Stimulated activated CD8-positive, alpha-beta memory T cell treated with anti-CD3 and anti-CD28 coated beads, Interleukin-15, amount 100 ng/mL, for 1 hour (primary cell): ENCODE data around the gene DOCK1.
"Not testable (repeated sequence)": the region's sequence is repeated elsewhere in the genome, so short reads cannot be mapped to it uniquely, and the experiment has no call there.

ENCODE experiments used
- DNase-seq: peaks from one replicate; pipeline ENCODE4 v3.0.0-alpha.2; 2020; ENCODE audit warnings: low read depth

DOCK1 gene

GRCh38 chr10:127279334-127279774, 374.1 kb downstream of the DOCK1 start:
- DNase-seq, result no peak

- no peak for DNase-seq
Observed at GRCh38 chr10:127280446-127280845, 375.2 kb downstream of the DOCK1 start.

- no peak for DNase-seq
Observed at GRCh38 chr10:127283017-127283416, 377.8 kb downstream of the DOCK1 start.

GRCh38 chr10:127283576-127283975, 378.3 kb downstream of the DOCK1 start:
- DNase-seq, result no peak

GRCh38 chr10:127290850-127291249, 385.6 kb downstream of the DOCK1 start:
- no peak for DNase-seq

- DNase-seq, result no peak
Observed at GRCh38 chr10:127291329-127291728, 386.1 kb downstream of the DOCK1 start.

GRCh38 chr10:127292888-127293287, 387.7 kb downstream of the DOCK1 start:
- DNase-seq, result no peak

- peak; percentile 14 for DNase-seq
Observed at GRCh38 chr10:127293640-127294039, 388.4 kb downstream of the DOCK1 start.

- DNase-seq, result no peak
Observed at GRCh38 chr10:127296696-127297095, 391.5 kb downstream of the DOCK1 start.

GRCh38 chr10:127298381-127298780, 393.2 kb downstream of the DOCK1 start:
- DNase-seq, result no peak

GRCh38 chr10:127299192-127299591, 394.0 kb downstream of the DOCK1 start:
- DNase-seq, result not testable (repeated sequence)

GRCh38 chr10:127299956-127300689, 394.9 kb downstream of the DOCK1 start:
- no peak for DNase-seq

GRCh38 chr10:127300868-127301321, 395.7 kb downstream of the DOCK1 start:
- DNase-seq, result no peak

GRCh38 chr10:127302343-127302742, 397.1 kb downstream of the DOCK1 start:
- no peak for DNase-seq

- no peak for DNase-seq
Observed at GRCh38 chr10:127303105-127303504, 397.9 kb downstream of the DOCK1 start.

- no peak for DNase-seq
Observed at GRCh38 chr10:127303746-127304145, 398.5 kb downstream of the DOCK1 start.

- no peak for DNase-seq
Observed at GRCh38 chr10:127306479-127306878, 401.3 kb downstream of the DOCK1 start.

- DNase-seq, result no peak
Observed at GRCh38 chr10:127307338-127307737, 402.1 kb downstream of the DOCK1 start.

GRCh38 chr10:127308031-127308430, 402.8 kb downstream of the DOCK1 start:
- no peak for DNase-seq

- DNase-seq, result not testable (repeated sequence)
Observed at GRCh38 chr10:127309619-127310018, 404.4 kb downstream of the DOCK1 start.

GRCh38 chr10:127310430-127310829, 405.2 kb downstream of the DOCK1 start:
- no peak for DNase-seq

GRCh38 chr10:127310923-127311322, 405.7 kb downstream of the DOCK1 start:
- DNase-seq, result no peak

- no peak for DNase-seq
Observed at GRCh38 chr10:127313996-127314700, 408.9 kb downstream of the DOCK1 start.
